Measurements from ENCODE around the gene FAF2.
"Not testable (repeated sequence)": the region's sequence is repeated elsewhere in the genome, so short reads cannot be mapped to it uniquely, and the experiment has no call there.

FAF2 gene

DNA sequence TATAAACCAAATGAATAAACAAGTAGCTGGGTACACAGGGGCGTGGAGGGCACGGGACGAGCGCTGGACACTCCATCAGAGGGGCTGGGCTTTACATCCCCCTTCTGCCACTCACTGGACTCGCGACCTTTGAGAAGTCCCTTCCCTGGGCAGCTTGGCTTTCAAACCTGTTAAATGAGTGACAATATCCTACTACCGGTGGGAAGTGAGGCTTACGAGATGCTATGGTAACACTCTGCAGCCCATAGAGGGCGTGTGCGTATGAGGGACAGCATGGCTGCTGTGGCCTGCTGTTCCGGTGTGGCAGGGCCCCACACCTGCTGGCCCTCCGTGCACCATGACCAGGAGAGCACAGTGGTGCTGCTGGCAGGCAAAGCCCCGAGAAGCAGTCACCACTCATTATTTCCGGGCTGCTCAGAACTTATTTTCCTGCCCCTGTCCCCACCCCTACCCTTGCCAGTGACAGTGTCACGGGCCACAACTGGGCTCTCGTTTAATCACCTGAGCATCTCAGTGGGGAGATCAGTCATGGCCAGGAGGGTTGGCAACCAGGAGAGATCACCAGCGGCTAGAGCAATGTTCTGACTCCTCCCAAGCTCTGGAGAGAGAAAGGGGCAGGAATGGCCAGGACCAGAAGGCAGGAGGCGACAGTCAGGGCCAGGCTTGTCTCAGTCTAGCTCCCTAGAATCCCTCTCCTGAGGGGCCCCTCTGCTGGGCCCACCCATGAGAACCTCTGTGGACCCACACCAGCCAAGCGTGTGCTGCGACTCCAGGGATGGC lies 42.3 kb upstream of the FAF2 start:
- no peak overlapping the region for H3K9ac ChIP-seq (ENCODE audit: low read length)
- no peak overlapping the region for H3K4me2 ChIP-seq (ENCODE audit: low read length)

DNA sequence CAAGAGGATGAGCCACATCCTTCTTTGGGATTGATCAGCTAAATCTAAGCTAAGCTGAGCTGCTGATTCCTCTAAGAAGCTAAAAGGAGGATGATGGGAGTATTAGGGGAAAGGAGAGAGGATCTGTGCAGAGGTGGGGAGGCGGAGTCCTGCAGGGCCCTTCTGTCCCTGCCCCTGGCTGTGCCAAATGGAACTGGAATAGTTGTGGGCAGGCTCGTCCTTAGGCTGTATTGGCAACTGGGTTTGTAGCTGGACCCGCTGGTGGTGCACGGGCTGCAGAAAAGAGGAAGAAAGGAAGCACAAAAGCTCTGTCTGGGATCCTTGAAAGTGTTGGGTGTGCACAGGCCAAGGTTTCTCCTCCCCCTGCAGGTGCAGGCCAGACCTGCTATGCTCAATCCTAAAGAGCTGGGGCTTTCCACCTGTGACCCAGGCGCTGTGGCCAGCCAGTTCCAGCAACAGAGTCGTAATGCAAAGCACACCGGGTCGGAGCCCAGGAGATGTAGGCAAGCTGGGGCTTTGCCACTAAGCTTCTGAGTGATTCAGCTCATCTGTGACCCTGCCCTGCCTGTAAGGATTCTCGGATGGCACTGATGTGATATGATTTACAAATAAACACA lies 41.6 kb upstream of the FAF2 start:
- Histone ChIP-seq H3K79me1 (ENCODE audit: low read length) (no peaks in the 10 kb centered on the region), H4K8ac (ENCODE audit: low read depth, low read length) (no peak overlapping the region), H3K23ac (ENCODE audit: low read length) (no peak overlapping the region), H2AK5ac (ENCODE audit: low read length) (no peak overlapping the region), H4K91ac (ENCODE audit: low read depth, low read length) (no peak overlapping the region), H3K4me1 (ENCODE audit: control insufficient read depth in 1 of 2, insufficient read depth in 2 of 2, low read length in 2 of 2) (no peaks in the 10 kb centered on the region), H3K9me3 (ENCODE audit: insufficient read depth, low read depth, low read length) (peaks cover 5% of the 10 kb centered on the region), H3K79me2 (ENCODE audit: control insufficient read depth, insufficient read depth, low read length, poor library complexity) (peaks cover 1% of the 10 kb centered on the region), H3K27me3 (ENCODE audit: insufficient read depth, low read length) (no peaks in the 10 kb centered on the region), H3K4me3 (ENCODE audit: low read depth, low read length) (no peak overlapping the region), H2AFZ (ENCODE audit: insufficient read depth, low read length, poor library complexity) (no peak overlapping the region), H3K14ac (ENCODE audit: low read length) (no peak overlapping the region), H3K36me3 (ENCODE audit: control insufficient read depth in 1 of 2, insufficient read depth in 2 of 2, low read length in 2 of 2) (peaks cover 46 to 54% of the 10 kb centered on the region in 2 experiments), H2BK12ac (ENCODE audit: low read length) (no peak overlapping the region), H2BK5ac (ENCODE audit: low read depth, low read length, poor library complexity) (no peak overlapping the region), H3K27ac (ENCODE audit: low read depth, low read length) (no peak overlapping the region), H4K12ac (ENCODE audit: low read depth, low read length) (no peak overlapping the region), H2BK120ac (ENCODE audit: insufficient read depth, low read length, poor library complexity) (no peak overlapping the region), H3K18ac (ENCODE audit: low read length) (no peak overlapping the region), H3K9ac (ENCODE audit: low read length) (no peak overlapping the region), H3K4ac (ENCODE audit: low read depth, low read length) (no peak overlapping the region), H3K4me2 (ENCODE audit: low read length) (no peak overlapping the region)
- DNase-seq: peak in 1 of 2 donors; percentile 15
- WGBS (ENCODE audit: extremely low coverage, insufficient coverage, insufficient read length): no CpG with 5 or more reads among the region's 9 CpGs

More for the DNA sequence above, 42.3 kb upstream of the FAF2 start:
- H3K4ac ChIP-seq (ENCODE audit: low read depth, low read length): no peak overlapping the region
- H3K14ac ChIP-seq (ENCODE audit: low read length): no peak overlapping the region
- DNase-seq: peak in 1 of 2 donors; percentile 62
- H3K27ac ChIP-seq (ENCODE audit: low read depth, low read length): no peak overlapping the region
- H2BK12ac ChIP-seq (ENCODE audit: low read length): no peak overlapping the region
- peaks cover 5% of the 10 kb centered on the region for H3K9me3 ChIP-seq (ENCODE audit: insufficient read depth, low read depth, low read length)
- no peak overlapping the region for H2AFZ ChIP-seq (ENCODE audit: insufficient read depth, low read length, poor library complexity)
- H4K91ac ChIP-seq (ENCODE audit: low read depth, low read length): no peak overlapping the region
- no peaks in the 10 kb centered on the region for H3K79me1 ChIP-seq (ENCODE audit: low read length)
- H3K79me2 ChIP-seq (ENCODE audit: control insufficient read depth, insufficient read depth, low read length, poor library complexity): no peaks in the 10 kb centered on the region
- H3K36me3 ChIP-seq (ENCODE audit: control insufficient read depth in 1 of 2, insufficient read depth in 2 of 2, low read length in 2 of 2): peaks cover 51 to 54% of the 10 kb centered on the region in 2 experiments
- no peak overlapping the region for H3K18ac ChIP-seq (ENCODE audit: low read length)
- H2BK5ac ChIP-seq (ENCODE audit: low read depth, low read length, poor library complexity): no peak overlapping the region
- no peak overlapping the region for H3K23ac ChIP-seq (ENCODE audit: low read length)
- no peak overlapping the region for H3K4me3 ChIP-seq (ENCODE audit: low read depth, low read length)
- H4K12ac ChIP-seq (ENCODE audit: low read depth, low read length): no peak overlapping the region
- H2BK120ac ChIP-seq (ENCODE audit: insufficient read depth, low read length, poor library complexity): no peak overlapping the region
- H3K4me1 ChIP-seq (ENCODE audit: control insufficient read depth in 1 of 2, insufficient read depth in 2 of 2, low read length in 2 of 2): no peaks in the 10 kb centered on the region
- H3K27me3 ChIP-seq (ENCODE audit: insufficient read depth, low read length): no peaks in the 10 kb centered on the region
- H4K8ac ChIP-seq (ENCODE audit: low read depth, low read length): no peak overlapping the region
- WGBS (ENCODE audit: extremely low coverage, insufficient coverage, insufficient read length): no CpG with 5 or more reads among the region's 20 CpGs
- H2AK5ac ChIP-seq (ENCODE audit: low read length): no peak overlapping the region

DNA sequence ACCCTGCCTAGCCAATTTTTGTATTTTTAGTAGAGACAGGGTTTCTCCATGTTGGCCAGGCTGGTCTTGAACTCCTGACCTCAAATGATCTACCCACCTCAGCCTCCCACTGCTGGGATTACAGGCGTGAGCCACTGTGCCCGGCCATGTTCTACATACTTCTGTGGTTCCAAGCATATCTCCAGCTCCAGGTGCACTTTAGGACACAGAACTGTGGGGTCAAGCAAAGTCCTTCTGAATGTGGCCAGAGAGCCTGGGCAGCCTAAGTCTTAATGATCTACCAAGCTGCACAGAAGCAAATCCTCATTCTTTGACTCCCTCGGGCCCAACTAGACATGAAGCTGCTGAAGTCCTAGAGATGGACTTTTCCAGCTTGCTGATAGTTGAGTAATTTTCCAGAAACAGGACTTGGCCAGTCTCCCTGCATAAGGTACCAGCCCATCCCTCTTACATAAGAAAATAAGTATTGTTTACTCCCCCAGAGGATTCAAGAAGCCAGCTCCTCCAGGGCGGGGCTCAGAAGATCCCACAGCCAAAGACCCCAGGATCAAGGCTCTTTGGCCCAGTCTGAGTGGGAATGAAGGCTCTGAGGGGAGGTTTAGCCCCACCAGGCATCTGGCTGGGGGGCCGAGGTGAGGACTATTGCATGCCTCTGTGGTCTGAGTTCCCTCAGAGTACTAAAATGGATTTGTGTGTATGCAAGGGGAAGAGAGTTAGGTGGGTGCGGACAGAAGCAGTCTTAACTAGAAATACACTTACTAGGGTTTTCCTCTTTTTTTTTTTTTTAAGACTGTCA lies 40.5 kb upstream of the FAF2 start:
- Histone ChIP-seq H3K4me2 (ENCODE audit: low read length) (no peak overlapping the region), H3K27me3 (ENCODE audit: insufficient read depth, low read length) (no peaks in the 10 kb centered on the region), H4K8ac (ENCODE audit: low read depth, low read length) (no peak overlapping the region), H3K18ac (ENCODE audit: low read length) (no peak overlapping the region), H3K14ac (ENCODE audit: low read length) (no peak overlapping the region), H3K79me2 (ENCODE audit: control insufficient read depth, insufficient read depth, low read length, poor library complexity) (peaks cover 1% of the 10 kb centered on the region), H3K9me3 (ENCODE audit: insufficient read depth, low read depth, low read length) (peaks cover 5% of the 10 kb centered on the region), H4K12ac (ENCODE audit: low read depth, low read length) (no peak overlapping the region), H4K91ac (ENCODE audit: low read depth, low read length) (no peak overlapping the region), H3K27ac (ENCODE audit: low read depth, low read length) (no peak overlapping the region), H3K9ac (ENCODE audit: low read length) (no peak overlapping the region), H2BK120ac (ENCODE audit: insufficient read depth, low read length, poor library complexity) (no peak overlapping the region), H3K36me3 (ENCODE audit: control insufficient read depth in 1 of 2, insufficient read depth in 2 of 2, low read length in 2 of 2) (peaks cover 43 to 51% of the 10 kb centered on the region in 2 experiments), H3K4ac (ENCODE audit: low read depth, low read length) (no peak overlapping the region), H2AK5ac (ENCODE audit: low read length) (no peak overlapping the region), H2AFZ (ENCODE audit: insufficient read depth, low read length, poor library complexity) (no peak overlapping the region), H3K4me1 (ENCODE audit: control insufficient read depth in 1 of 2, insufficient read depth in 2 of 2, low read length in 2 of 2) (peaks cover under 1 to 3% of the 10 kb centered on the region in 2 experiments), H3K23ac (ENCODE audit: low read length) (no peak overlapping the region), H2BK5ac (ENCODE audit: low read depth, low read length, poor library complexity) (no peak overlapping the region), H3K4me3 (ENCODE audit: low read depth, low read length) (no peak overlapping the region), H2BK12ac (ENCODE audit: low read length) (no peak overlapping the region), H3K79me1 (ENCODE audit: low read length) (no peaks in the 10 kb centered on the region)
- no CpG with 5 or more reads among the region's 6 CpGs for WGBS (ENCODE audit: extremely low coverage, insufficient coverage, insufficient read length)
- DNase-seq: peak in 1 of 2 donors; percentile 1

DNA sequence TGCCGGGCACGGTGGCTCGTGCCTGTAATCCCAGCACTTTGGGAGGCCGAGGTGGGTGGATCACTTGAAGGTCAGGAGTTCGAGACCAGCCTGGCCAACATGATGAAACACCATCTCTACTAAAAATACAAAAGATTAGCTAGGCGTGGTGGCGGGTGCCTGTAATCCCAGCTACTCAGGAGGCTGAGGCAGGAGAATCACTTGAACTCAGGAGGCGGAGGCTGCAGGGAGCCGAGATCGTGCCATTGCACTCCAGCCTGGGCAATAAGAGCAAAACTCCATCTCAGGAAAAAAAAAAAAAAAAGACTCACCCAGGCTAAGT lies 40.0 kb upstream of the FAF2 start:
- not testable (repeated sequence) for H3K4me3 ChIP-seq (ENCODE audit: low read depth, low read length); H2BK5ac ChIP-seq (ENCODE audit: low read depth, low read length, poor library complexity); H4K8ac ChIP-seq (ENCODE audit: low read depth, low read length); H3K18ac ChIP-seq (ENCODE audit: low read length); H2AK5ac ChIP-seq (ENCODE audit: low read length); H2BK12ac ChIP-seq (ENCODE audit: low read length); H4K12ac ChIP-seq (ENCODE audit: low read depth, low read length); H2AFZ ChIP-seq (ENCODE audit: insufficient read depth, low read length, poor library complexity); H2BK120ac ChIP-seq (ENCODE audit: insufficient read depth, low read length, poor library complexity); DNase-seq; H3K27ac ChIP-seq (ENCODE audit: low read depth, low read length); H3K23ac ChIP-seq (ENCODE audit: low read length); H3K79me2 ChIP-seq (ENCODE audit: control insufficient read depth, insufficient read depth, low read length, poor library complexity); H3K27me3 ChIP-seq (ENCODE audit: insufficient read depth, low read length); H3K4me2 ChIP-seq (ENCODE audit: low read length); H3K79me1 ChIP-seq (ENCODE audit: low read length); H3K14ac ChIP-seq (ENCODE audit: low read length); H3K4ac ChIP-seq (ENCODE audit: low read depth, low read length); H4K91ac ChIP-seq (ENCODE audit: low read depth, low read length); H3K9ac ChIP-seq (ENCODE audit: low read length); H3K9me3 ChIP-seq (ENCODE audit: insufficient read depth, low read depth, low read length); H3K4me1 ChIP-seq (ENCODE audit: control insufficient read depth in 1 of 2, insufficient read depth in 2 of 2, low read length in 2 of 2)
- WGBS (ENCODE audit: extremely low coverage, insufficient coverage, insufficient read length): no CpG with 5 or more reads among the region's 10 CpGs
- H3K36me3 ChIP-seq (ENCODE audit: control insufficient read depth in 1 of 2, insufficient read depth in 2 of 2, low read length in 2 of 2): peaks cover 42 to 51% of the 10 kb centered on the region in 2 experiments
